Lower leg skin (tissue), 3 donors: ENCODE measurements around the gene SCRG1.

Experiments used
- CTCF ChIP-seq, 3 donors: fragments of 450-650 bp; IDR thresholded peaks; one replicate each; pipeline ENCODE4 v1.5.1; 2016; ENCODE audit warnings: antibody characterized with exemption in 3 of 3, mild to moderate bottlenecking in 3 of 3, moderate library complexity in 2 of 3
- POLR2A ChIP-seq, 2 donors: fragments of 450-650 bp; IDR thresholded peaks; one replicate each; pipeline ENCODE4 v1.6.1; 2016 to 2017; ENCODE audit warnings: antibody characterized with exemption in 2 of 2, mild to moderate bottlenecking in 1 of 2, moderate library complexity in 1 of 2

GRCh38 chr4:173397604-173398003 lies 1.3 kb downstream of the SCRG1 start:
- TF ChIP-seq POLR2A (IDR thresholded peaks at IDR 0.05) (no peak), CTCF (IDR thresholded peaks at IDR 0.05) (no peak)
